ENCODE data around the gene COX6B2.

- no peak for TF ChIP-seq CTCF (IDR thresholded peaks at IDR 0.05)
- no peak for TF ChIP-seq POLR2AphosphoS5 (IDR thresholded peaks at IDR 0.05)
Observed at GRCh38 chr19:55324662-55325061, 29.9 kb downstream of the COX6B2 start.

All from prostate gland (tissue), 2 donors.